GM12878 (cell line): ENCODE results near the gene EDNRA. TPM values are rescaled to one million over a fixed set of nuclear protein-coding genes. Genes with fewer than 3 reads are reported as not detected.

Experiments used
- ATAC-seq: fragments of 200-7000 bp; cut with Tn5 transposase; 3 replicates; pipeline ENCODE4 v1.9.1; 2020; ENCODE audit warnings: mild to moderate bottlenecking, moderate library complexity
- BruUV-seq: library from RNA; stranded (reverse); fragments of 400-500 nt; replicated peaks from 2 replicates; lab custom pipeline; 2021; lab: Mats Ljungman, UMichigan
- CTCF ChIA-PET: fragments of 300-600 bp; sonication (Branson Sonifier 250); formaldehyde crosslinking; extraction: SDS; loops from one replicate; lab custom pipeline; 2021; ENCODE audit warnings: inconsistent platforms; lab: Yijun Ruan, JAX
- POLR2A ChIA-PET: fragments of 350-600 bp; formaldehyde crosslinking; extraction: SDS; loops from one replicate; lab custom pipeline; 2021; ENCODE audit warnings: inconsistent platforms; lab: Charles Lee
- RAD21 ChIA-PET: fragments of 300-600 bp; sonication (Branson Sonifier 250); formaldehyde crosslinking; loops from one replicate; lab custom pipeline; 2023; ENCODE audit warnings: antibody characterized with exemption; ENCODE audit not compliant: unreplicated experiment; lab: Charles Lee
- SMC1A ChIA-PET: fragments of 300-600 bp; sonication (Branson Sonifier 250); formaldehyde crosslinking; loops from one replicate; lab custom pipeline; 2023; ENCODE audit not compliant: unreplicated experiment, uncharacterized antibody; lab: Charles Lee
- DNase-seq: peaks from one replicate; pipeline ENCODE4 v3.0.0-alpha.2; 2011; ENCODE audit warnings: low read depth, low spot score
- FAIRE-seq: peaks from 3 replicates; lab custom pipeline; 2011; peaks lifted over from hg19 to GRCh38; lab: Jason Lieb, UNC
- H2AFZ ChIP-seq: 2 replicates; pipeline ENCODE4 v1.6.0; 2011; ENCODE audit warnings: low read depth, low read length, control low read depth; ENCODE audit not compliant: control insufficient read depth
- H3K27ac ChIP-seq: 2 replicates; pipeline ENCODE4 v1.5.1; 2011; ENCODE audit warnings: control low read depth; ENCODE audit not compliant: control insufficient read depth, insufficient read depth
- H3K27me3 ChIP-seq, 2 experiments: replicated peaks in 1 of 2; 2 replicates each; pipeline versions ENCODE4 v1.6.0 to v1.6.1; 2011; ENCODE audit warnings: low read length in 1 of 2; ENCODE audit not compliant: control insufficient read depth in 2 of 2, insufficient read depth in 2 of 2
- H3K36me3 ChIP-seq, 2 experiments: 2 replicates each; pipeline ENCODE4 v1.5.1; 2011; ENCODE audit warnings: low read length in 1 of 2; ENCODE audit not compliant: control insufficient read depth in 2 of 2, insufficient read depth in 2 of 2
- H3K4me1 ChIP-seq: 2 replicates; pipeline ENCODE4 v1.6.1; 2011; ENCODE audit warnings: mild to moderate bottlenecking, low read length, moderate library complexity, mixed read lengths; ENCODE audit not compliant: control insufficient read depth, insufficient read depth
- H3K4me2 ChIP-seq: 2 replicates; pipeline ENCODE4 v1.6.0; 2011; ENCODE audit warnings: control low read depth; ENCODE audit not compliant: control insufficient read depth, insufficient read depth
- H3K4me3 ChIP-seq: fragments of 200-600 bp; sonication (generic); 2 replicates; pipeline ENCODE4 v1.5.1; 2016
- H3K79me2 ChIP-seq: 2 replicates; pipeline ENCODE4 v1.6.0; 2011; ENCODE audit warnings: low read length; ENCODE audit not compliant: control insufficient read depth, insufficient read depth
- H3K9ac ChIP-seq: 2 replicates; pipeline ENCODE4 v1.8.0; 2011; ENCODE audit warnings: low read length, control low read depth, mixed read lengths; ENCODE audit not compliant: control insufficient read depth, insufficient read depth
- H3K9me3 ChIP-seq: replicated peaks from 3 replicates; pipeline ENCODE4 v1.5.1; 2011; ENCODE audit warnings: mild to moderate bottlenecking, low read length; ENCODE audit not compliant: control insufficient read depth, insufficient read depth
- H4K20me1 ChIP-seq: 2 replicates; pipeline ENCODE4 v1.6.0; 2011; ENCODE audit not compliant: control insufficient read depth, insufficient read depth
- HDGF ChIP-seq: fragments of 450-650 bp; IDR thresholded peaks from 2 replicates; pipeline ENCODE4 v1.6.1; 2016; ENCODE audit warnings: antibody characterized with exemption
- KDM1A ChIP-seq: fragments of 200-600 bp; sonication (generic); IDR thresholded peaks from 2 replicates; pipeline ENCODE4 v1.6.1; 2016; ENCODE audit warnings: borderline replicate concordance
- MEF2B ChIP-seq: fragments of 450-650 bp; IDR thresholded peaks from 2 replicates; pipeline ENCODE4 v1.6.1; 2018; ENCODE audit warnings: mild to moderate bottlenecking, moderate library complexity; ENCODE audit not compliant: partially characterized antibody, poor library complexity, severe bottlenecking
- MYB ChIP-seq: fragments of 150-350 bp; IDR thresholded peaks from 2 replicates; pipeline ENCODE4 v1.6.1; 2014; ENCODE audit warnings: mild to moderate bottlenecking, low read depth, low read length, borderline replicate concordance
- RB1 ChIP-seq: fragments of 450-650 bp; formaldehyde crosslinking; IDR thresholded peaks from 2 replicates; pipeline ENCODE4 v1.6.1; 2017; ENCODE audit warnings: mild to moderate bottlenecking, borderline replicate concordance
- RELA ChIP-seq: fragments of 450-650 bp; IDR thresholded peaks from 2 replicates; pipeline ENCODE4 v1.8.0; 2014; ENCODE audit warnings: borderline replicate concordance; ENCODE audit not compliant: partially characterized antibody
- TARDBP ChIP-seq: IDR thresholded peaks from 2 replicates; pipeline ENCODE4 v1.6.1; 2016; ENCODE audit warnings: borderline replicate concordance
- TBL1XR1 ChIP-seq: IDR thresholded peaks from 2 replicates; pipeline ENCODE4 v1.6.1; 2012; ENCODE audit warnings: low read depth, low read length, improper control_type of control experiment
- TCF12 ChIP-seq: IDR thresholded peaks from 2 replicates; pipeline ENCODE4 v1.6.1; 2011; ENCODE audit warnings: low read depth, mild to moderate bottlenecking, low read length
- YBX1 ChIP-seq: fragments of 450-650 bp; IDR thresholded peaks from 2 replicates; pipeline ENCODE4 v1.6.1; 2016; ENCODE audit warnings: antibody characterized with exemption
- ZNF384 ChIP-seq: IDR thresholded peaks from 2 replicates; pipeline ENCODE4 v1.6.1; 2012; ENCODE audit warnings: low read depth, mild to moderate bottlenecking, low read length, improper control_type of control experiment, borderline replicate concordance
- WGBS: methylation state at CpG from one replicate; pipeline ENCODE4 v1.1.6; 2016; ENCODE audit warnings: low lambda C conversion rate; ENCODE audit not compliant: insufficient replicate concordance, insufficient coverage; ENCODE audit errors: missing lambda C conversion rate; 5-methylcytosine and 5-hydroxymethylcytosine counted together
- in situ Hi-C: fragments of 300-500 bp; cut with MboI; formaldehyde crosslinking; loops from 9 replicates; pipeline ENCODE4 v1.14.3; 2018; ENCODE audit warnings: mixed read lengths
- intact Hi-C: fragments of 100-400 bp; cut with micrococcal nuclease; formaldehyde crosslinking; loops from one replicate; pipeline ENCODE4 v1.14.2; 2022; ENCODE audit not compliant: unreplicated experiment
- polyA plus RNA-seq, 11 experiments: library from polyadenylated mRNA; depleted of rRNA in 4 of 11; unstranded in 6 of 11; stranded (reverse) in 5 of 11; fragments of >200 nt; fragmentation: Nextera tagmentation in 4 of 11; fragmentation: Illumina TruSeq in 1 of 11; extraction: Ambion mirVana in 4 of 11; extraction: Trizol in 1 of 11; gene quantifications; 1 replicate in 1 of 11; 2 replicates in 10 of 11; pipeline versions ENCODE4 v1.2.1 to v1.2.3, GENCODE V29; 2011 to 2016; ENCODE audit warnings: inconsistent platforms in 2 of 11, missing spikeins in 2 of 11, low read depth in 1 of 11
- total RNA-seq, 4 experiments: library from RNA; depleted of rRNA in 3 of 4; stranded (reverse); fragments of >200 nt in 3 of 4; fragmentation: Illumina TruSeq in 1 of 4; extraction: Trizol in 1 of 4; gene quantifications; 2 replicates each; pipeline versions ENCODE4 v1.2.1 to v1.2.3, GENCODE V29; 2013 to 2021
- TF ChIP-seq, protein P1 (sequence below): fragments of 450-650 bp; IDR thresholded peaks from 2 replicates; pipeline ENCODE4 v1.6.1; 2018; ENCODE audit warnings: borderline replicate concordance, mild to moderate bottlenecking; ENCODE audit not compliant: partially characterized antibody
- TF ChIP-seq, protein P2 (sequence below): IDR thresholded peaks from 2 replicates; pipeline ENCODE4 v1.6.1; 2011; ENCODE audit warnings: borderline replicate concordance, low read depth, mild to moderate bottlenecking, moderate library complexity, low read length; ENCODE audit not compliant: insufficient read depth, poor library complexity, severe bottlenecking
- TF ChIP-seq, protein P3 (sequence below): fragments of 450-650 bp; conservative IDR thresholded peaks from 2 replicates; pipeline ENCODE4 v1.6.1; 2017; ENCODE audit warnings: mild to moderate bottlenecking, moderate library complexity

Gene EDNRA
- total and polyA plus RNA-seq, 10 of the 15 experiments (the other 5 are each of a cell fraction or from before 2014, with no cell fraction given), result 0.01 to 0.32 (median 0.13) TPM

DNA sequence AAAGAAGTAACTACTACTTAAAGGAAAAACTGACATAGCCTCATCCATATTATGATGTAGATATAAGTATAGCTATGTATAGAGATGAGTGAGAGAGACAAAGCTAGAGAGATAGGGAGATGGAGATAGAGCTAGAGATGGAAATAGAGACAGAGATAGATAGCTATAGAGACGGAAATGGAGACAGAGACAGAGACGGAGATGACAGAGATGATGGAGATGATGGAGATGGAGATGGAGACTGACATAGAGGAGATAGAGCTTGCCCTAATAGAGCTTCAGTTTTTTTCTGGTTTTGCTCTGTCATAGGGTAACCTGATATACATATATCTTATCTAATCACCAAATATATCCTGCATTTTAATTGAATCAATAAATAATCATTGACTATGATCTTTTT is 4.3 kb downstream of the EDNRA start:
- WGBS, result 29% methylated on average over 2 of the region's 2 CpGs
- CTCF ChIA-PET, result no interaction called here
- RAD21 ChIA-PET, result no interaction called here
- Histone ChIP-seq H3K9me3 (no peaks in the 10 kb centered on the region), H3K4me3 (no peak overlapping the region), H3K27me3 (peaks cover 2 to 3% of the 10 kb centered on the region in 2 experiments; a peak in 3 of 4 replicates), H3K36me3 (no peaks in the 10 kb centered on the region), H3K27ac (no peak overlapping the region), H4K20me1 (no peaks in the 10 kb centered on the region), H2AFZ (no peak overlapping the region), H3K4me2 (no peak overlapping the region), H3K4me1 (no peaks in the 10 kb centered on the region), H3K9ac (no peak overlapping the region), H3K79me2 (no peaks in the 10 kb centered on the region)
- intact Hi-C loops, result no loop called here
- FAIRE-seq (no peak), DNase-seq (no peak), ATAC-seq (no peak)
- in situ Hi-C loops, result no loop called here
- no TSS peak for BruUV-seq
- TF ChIP-seq RB1, result no peak
- no peak for TF ChIP-seq TBL1XR1
- no peak for TF ChIP-seq MYB
- no peak for TF ChIP-seq ZNF384
- TF ChIP-seq MEF2B, result no peak
- TF ChIP-seq, protein P1, sequence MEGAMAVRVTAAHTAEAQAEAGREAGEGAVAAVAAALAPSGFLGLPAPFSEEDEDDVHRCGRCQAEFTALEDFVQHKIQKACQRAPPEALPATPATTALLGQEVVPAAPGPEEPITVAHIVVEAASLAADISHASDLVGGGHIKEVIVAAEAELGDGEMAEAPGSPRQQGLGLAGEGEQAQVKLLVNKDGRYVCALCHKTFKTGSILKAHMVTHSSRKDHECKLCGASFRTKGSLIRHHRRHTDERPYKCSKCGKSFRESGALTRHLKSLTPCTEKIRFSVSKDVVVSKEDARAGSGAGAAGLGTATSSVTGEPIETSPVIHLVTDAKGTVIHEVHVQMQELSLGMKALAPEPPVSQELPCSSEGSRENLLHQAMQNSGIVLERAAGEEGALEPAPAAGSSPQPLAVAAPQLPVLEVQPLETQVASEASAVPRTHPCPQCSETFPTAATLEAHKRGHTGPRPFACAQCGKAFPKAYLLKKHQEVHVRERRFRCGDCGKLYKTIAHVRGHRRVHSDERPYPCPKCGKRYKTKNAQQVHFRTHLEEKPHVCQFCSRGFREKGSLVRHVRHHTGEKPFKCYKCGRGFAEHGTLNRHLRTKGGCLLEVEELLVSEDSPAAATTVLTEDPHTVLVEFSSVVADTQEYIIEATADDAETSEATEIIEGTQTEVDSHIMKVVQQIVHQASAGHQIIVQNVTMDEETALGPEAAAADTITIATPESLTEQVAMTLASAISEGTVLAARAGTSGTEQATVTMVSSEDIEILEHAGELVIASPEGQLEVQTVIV, result no peak
- no peak for TF ChIP-seq YBX1
- no peak for TF ChIP-seq TARDBP
- no peak for TF ChIP-seq TCF12
- no peak for TF ChIP-seq HDGF
- no peak for TF ChIP-seq RELA
- no peak for TF ChIP-seq KDM1A
- TF ChIP-seq, protein P2, sequence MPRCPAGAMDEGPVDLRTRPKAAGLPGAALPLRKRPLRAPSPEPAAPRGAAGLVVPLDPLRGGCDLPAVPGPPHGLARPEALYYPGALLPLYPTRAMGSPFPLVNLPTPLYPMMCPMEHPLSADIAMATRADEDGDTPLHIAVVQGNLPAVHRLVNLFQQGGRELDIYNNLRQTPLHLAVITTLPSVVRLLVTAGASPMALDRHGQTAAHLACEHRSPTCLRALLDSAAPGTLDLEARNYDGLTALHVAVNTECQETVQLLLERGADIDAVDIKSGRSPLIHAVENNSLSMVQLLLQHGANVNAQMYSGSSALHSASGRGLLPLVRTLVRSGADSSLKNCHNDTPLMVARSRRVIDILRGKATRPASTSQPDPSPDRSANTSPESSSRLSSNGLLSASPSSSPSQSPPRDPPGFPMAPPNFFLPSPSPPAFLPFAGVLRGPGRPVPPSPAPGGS, result no peak
- TF ChIP-seq, protein P3, sequence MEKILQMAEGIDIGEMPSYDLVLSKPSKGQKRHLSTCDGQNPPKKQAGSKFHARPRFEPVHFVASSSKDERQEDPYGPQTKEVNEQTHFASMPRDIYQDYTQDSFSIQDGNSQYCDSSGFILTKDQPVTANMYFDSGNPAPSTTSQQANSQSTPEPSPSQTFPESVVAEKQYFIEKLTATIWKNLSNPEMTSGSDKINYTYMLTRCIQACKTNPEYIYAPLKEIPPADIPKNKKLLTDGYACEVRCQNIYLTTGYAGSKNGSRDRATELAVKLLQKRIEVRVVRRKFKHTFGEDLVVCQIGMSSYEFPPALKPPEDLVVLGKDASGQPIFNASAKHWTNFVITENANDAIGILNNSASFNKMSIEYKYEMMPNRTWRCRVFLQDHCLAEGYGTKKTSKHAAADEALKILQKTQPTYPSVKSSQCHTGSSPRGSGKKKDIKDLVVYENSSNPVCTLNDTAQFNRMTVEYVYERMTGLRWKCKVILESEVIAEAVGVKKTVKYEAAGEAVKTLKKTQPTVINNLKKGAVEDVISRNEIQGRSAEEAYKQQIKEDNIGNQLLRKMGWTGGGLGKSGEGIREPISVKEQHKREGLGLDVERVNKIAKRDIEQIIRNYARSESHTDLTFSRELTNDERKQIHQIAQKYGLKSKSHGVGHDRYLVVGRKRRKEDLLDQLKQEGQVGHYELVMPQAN, result no peak
- SMC1A ChIA-PET, result interaction anchor here (0.6 kb wide), 1 partner anchor 173 kb away, joined by 3 read pairs; no protein-coding TSS in a partner anchor
- POLR2A ChIA-PET, result no interaction called here
